ENCODE results near the gene SCO2. TPM values are rescaled to one million over a fixed set of nuclear protein-coding genes. Genes with fewer than 3 reads are reported as not detected.

The SCO2 gene
- total and polyA plus RNA-seq, 4 donors = 4.7 to 11.6 (median 5.1) TPM; not detected in 1

- no peak for DNase-seq
- Histone ChIP-seq H3K36me3 (ENCODE audit: control insufficient read depth in 1 of 2, insufficient read depth in 2 of 2, low read length in 1 of 2) (no peaks in the 10 kb centered on the region), H3K4me3 (ENCODE audit: low read length in 2 of 2) (peak overlapping the region; percentile 91 to 93), H3K27ac (ENCODE audit: low read depth in 1 of 2, low read length in 2 of 2) (no peak overlapping the region), H3K4me1 (ENCODE audit: control insufficient read depth in 1 of 2, insufficient read depth in 2 of 2, low read length in 2 of 2) (no peaks in the 10 kb centered on the region), H3K27me3 (ENCODE audit: control insufficient read depth in 1 of 2, insufficient read depth in 2 of 2, low read length in 1 of 2) (no peaks in the 10 kb centered on the region), H3K9me3 (ENCODE audit: control insufficient read depth, low read length) (no peaks in the 10 kb centered on the region)
- peak; percentile 17 for ATAC-seq (ENCODE audit: low FRiP score)
- WGBS, 2 donors = 4% methylated on average over 46 to 62 of the region's 62 CpGs
- intact Hi-C loops (cut with DNase I) = loop anchor here in 1 of 2 donors (2.0 kb wide), 1 partner anchor 33 kb away; the partner anchor contains the start of gene LMF2
Measured at GRCh38 chr22:50473855-50474671, 51.3 kb downstream of the SCO2 start.

Other genes with a start within 250 kb of the SCO2 start
- gene PLXNB2, start 218.0 kb downstream of the SCO2 start, total RNA-seq = 100 to 1,000 TPM; 139 to 210 TPM
- gene PLXNB2, start 218.0 kb downstream of the SCO2 start, polyA plus RNA-seq = 100 to 1,000 TPM in 1 of 2 donors, 10 to 100 TPM in 1; 46.0 to 214 TPM
- gene DENND6B, start 198.6 kb downstream of the SCO2 start, total RNA-seq = 1 to 10 TPM; 2.3 to 7.0 TPM
- 1 to 10 TPM in 1 of 2 donors, under 1 TPM in 1; 0.25 to 7.5 TPM for gene DENND6B, start 198.6 kb downstream of the SCO2 start, polyA plus RNA-seq
- gene PPP6R2, start 182.3 kb downstream of the SCO2 start, total RNA-seq = 10 to 100 TPM; 45.2 to 46.7 TPM
- gene PPP6R2, start 182.3 kb downstream of the SCO2 start, polyA plus RNA-seq = 10 to 100 TPM; 14.1 to 62.5 TPM
- gene SBF1, start 50.6 kb downstream of the SCO2 start, total RNA-seq = 10 to 100 TPM; 65.3 to 77.9 TPM
- gene SBF1, start 50.6 kb downstream of the SCO2 start, polyA plus RNA-seq = 10 to 100 TPM; 17.8 to 49.8 TPM
- gene ADM2, start 44.1 kb downstream of the SCO2 start, total RNA-seq = under 1 TPM; 0.26 to 0.54 TPM
- under 1 TPM in 1 of 2 donors, not detected in 1; 0.50 TPM for gene ADM2, start 44.1 kb downstream of the SCO2 start, polyA plus RNA-seq
- not detected for gene MIOX, start 38.7 kb downstream of the SCO2 start, total RNA-seq
- gene MIOX, start 38.7 kb downstream of the SCO2 start, polyA plus RNA-seq = not detected
- 10 to 100 TPM; 42.2 to 65.7 TPM for gene LMF2, start 17.9 kb downstream of the SCO2 start, total RNA-seq
- 100 to 1,000 TPM in 1 of 2 donors, 10 to 100 TPM in 1; 20.0 to 123 TPM for gene LMF2, start 17.9 kb downstream of the SCO2 start, polyA plus RNA-seq
- 10 to 100 TPM; 31.6 to 35.5 TPM for gene NCAPH2, start 17.4 kb downstream of the SCO2 start, total RNA-seq
- 10 to 100 TPM; 18.2 to 67.4 TPM for gene NCAPH2, start 17.4 kb downstream of the SCO2 start, polyA plus RNA-seq
- 10 to 100 TPM; 68.3 to 99.2 TPM for gene TYMP, start 4.4 kb upstream of the SCO2 start, total RNA-seq
- gene TYMP, start 4.4 kb upstream of the SCO2 start, polyA plus RNA-seq = 10 to 100 TPM; 37.7 to 47.1 TPM
- under 1 TPM; 0.29 to 0.63 TPM for gene KLHDC7B, start 20.3 kb upstream of the SCO2 start, total RNA-seq
- gene KLHDC7B, start 20.3 kb upstream of the SCO2 start, polyA plus RNA-seq = not detected
- gene SYCE3, start 37.3 kb upstream of the SCO2 start, total RNA-seq = not detected
- 1 to 10 TPM in 1 of 2 donors, not detected in 1; 1.5 TPM for gene SYCE3, start 37.3 kb upstream of the SCO2 start, polyA plus RNA-seq
- 10 to 100 TPM in 1 of 2 donors, 1 to 10 TPM in 1; 3.2 to 11.5 TPM for gene CPT1B, start 52.8 kb upstream of the SCO2 start, total RNA-seq
- 1 to 10 TPM; 3.9 to 6.4 TPM for gene CPT1B, start 52.8 kb upstream of the SCO2 start, polyA plus RNA-seq
- gene CHKB, start 57.3 kb upstream of the SCO2 start, total RNA-seq = 10 to 100 TPM; 36.5 to 78.8 TPM
- 100 to 1,000 TPM in 1 of 2 donors, 10 to 100 TPM in 1; 28.4 to 544 TPM for gene CHKB, start 57.3 kb upstream of the SCO2 start, polyA plus RNA-seq
- gene MAPK8IP2, start 75.2 kb upstream of the SCO2 start, total RNA-seq = under 1 TPM; 0.24 to 0.26 TPM
- under 1 TPM; under 0.01 to 0.15 TPM for gene MAPK8IP2, start 75.2 kb upstream of the SCO2 start, polyA plus RNA-seq
- 10 to 100 TPM; 31.4 to 53.5 TPM for gene ARSA, start 102.6 kb upstream of the SCO2 start, total RNA-seq
- 100 to 1,000 TPM in 1 of 2 donors, 10 to 100 TPM in 1; 15.7 to 120 TPM for gene ARSA, start 102.6 kb upstream of the SCO2 start, polyA plus RNA-seq
- gene SHANK3, start 147.2 kb upstream of the SCO2 start, total RNA-seq = 10 to 100 TPM; 48.6 to 62.9 TPM
- gene SHANK3, start 147.2 kb upstream of the SCO2 start, polyA plus RNA-seq = 1 to 10 TPM in 1 of 2 donors, under 1 TPM in 1; 0.63 to 3.2 TPM
- 1 to 10 TPM; 1.6 to 1.8 TPM for gene ACR, start 212.6 kb upstream of the SCO2 start, total RNA-seq
- gene ACR, start 212.6 kb upstream of the SCO2 start, polyA plus RNA-seq = not detected

All from aorta (tissue), 5 donors.